ENCODE measurements around the gene CHPT1. TPM values are rescaled to one million over a fixed set of nuclear protein-coding genes. Genes with fewer than 3 reads are reported as not detected.

CHPT1 gene
- total RNA-seq, 1 donor from 2014 or later, result 65.3 TPM

DNA sequence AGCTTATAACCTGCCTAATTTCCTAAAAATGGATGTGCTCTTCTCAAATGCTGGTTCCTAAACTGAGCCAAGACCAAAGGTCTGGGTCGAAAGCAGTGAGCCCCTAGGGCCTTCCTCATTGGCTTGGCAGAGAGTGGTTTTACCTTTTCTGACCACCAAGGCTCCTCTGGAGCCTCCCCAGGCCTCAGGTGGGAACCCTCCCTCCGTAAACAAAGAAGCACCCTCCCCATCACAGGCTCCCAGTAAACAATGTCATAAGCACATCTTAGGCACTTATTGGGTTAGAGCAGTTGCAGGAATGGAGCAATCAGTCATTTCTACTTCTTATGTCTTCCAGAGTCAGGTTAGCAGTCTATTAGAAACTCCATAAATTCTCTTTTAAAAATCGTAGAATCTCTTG lies 6.0 kb downstream of the CHPT1 start:
- Histone ChIP-seq H3K4me3 (no peak overlapping the region), H3K36me3 (no peaks in the 10 kb centered on the region), H3K9me3 (no peaks in the 10 kb centered on the region), H3K4me1 (peaks cover 45% of the 10 kb centered on the region), H3K27ac (no peak overlapping the region), H3K27me3 (ENCODE audit: low read depth) (no peaks in the 10 kb centered on the region)
- ATAC-seq (no peak), DNase-seq (no peak)
- intact Hi-C loops (cut with DNase I), result no loop called here
- TF ChIP-seq, protein P1, sequence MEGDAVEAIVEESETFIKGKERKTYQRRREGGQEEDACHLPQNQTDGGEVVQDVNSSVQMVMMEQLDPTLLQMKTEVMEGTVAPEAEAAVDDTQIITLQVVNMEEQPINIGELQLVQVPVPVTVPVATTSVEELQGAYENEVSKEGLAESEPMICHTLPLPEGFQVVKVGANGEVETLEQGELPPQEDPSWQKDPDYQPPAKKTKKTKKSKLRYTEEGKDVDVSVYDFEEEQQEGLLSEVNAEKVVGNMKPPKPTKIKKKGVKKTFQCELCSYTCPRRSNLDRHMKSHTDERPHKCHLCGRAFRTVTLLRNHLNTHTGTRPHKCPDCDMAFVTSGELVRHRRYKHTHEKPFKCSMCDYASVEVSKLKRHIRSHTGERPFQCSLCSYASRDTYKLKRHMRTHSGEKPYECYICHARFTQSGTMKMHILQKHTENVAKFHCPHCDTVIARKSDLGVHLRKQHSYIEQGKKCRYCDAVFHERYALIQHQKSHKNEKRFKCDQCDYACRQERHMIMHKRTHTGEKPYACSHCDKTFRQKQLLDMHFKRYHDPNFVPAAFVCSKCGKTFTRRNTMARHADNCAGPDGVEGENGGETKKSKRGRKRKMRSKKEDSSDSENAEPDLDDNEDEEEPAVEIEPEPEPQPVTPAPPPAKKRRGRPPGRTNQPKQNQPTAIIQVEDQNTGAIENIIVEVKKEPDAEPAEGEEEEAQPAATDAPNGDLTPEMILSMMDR (IDR thresholded peaks at IDR 0.05), result no peak

DNA sequence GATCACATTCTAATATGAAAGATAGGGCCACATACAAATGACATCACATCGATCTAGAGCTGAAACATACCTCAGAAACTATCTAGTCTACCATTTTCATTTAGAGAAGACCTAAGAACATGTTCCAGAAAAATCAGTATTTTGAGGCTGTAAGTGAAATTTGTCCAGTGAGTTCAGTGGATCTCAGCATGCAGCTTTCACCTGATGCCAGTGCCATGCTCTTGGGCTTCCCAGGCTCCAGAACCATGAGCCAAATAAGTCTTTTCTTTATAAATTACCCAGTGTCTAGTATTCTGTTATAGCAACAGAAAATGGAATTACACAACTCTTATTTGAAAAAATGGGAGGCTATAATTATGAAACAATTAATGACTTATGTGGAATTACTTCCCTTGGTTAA lies 9.0 kb downstream of the CHPT1 start:
- H3K27me3 ChIP-seq (ENCODE audit: low read depth), result no peaks in the 10 kb centered on the region
- H3K27ac ChIP-seq, result no peak overlapping the region
- intact Hi-C loops (cut with DNase I), result no loop called here
- no peaks in the 10 kb centered on the region for H3K9me3 ChIP-seq
- peaks cover 35% of the 10 kb centered on the region for H3K4me1 ChIP-seq
- DNase-seq (no peak), ATAC-seq (no peak)
- no peaks in the 10 kb centered on the region for H3K36me3 ChIP-seq
- H3K4me3 ChIP-seq, result no peak overlapping the region
- TF ChIP-seq, protein P1 (IDR thresholded peaks at IDR 0.05), result no peak

DNA sequence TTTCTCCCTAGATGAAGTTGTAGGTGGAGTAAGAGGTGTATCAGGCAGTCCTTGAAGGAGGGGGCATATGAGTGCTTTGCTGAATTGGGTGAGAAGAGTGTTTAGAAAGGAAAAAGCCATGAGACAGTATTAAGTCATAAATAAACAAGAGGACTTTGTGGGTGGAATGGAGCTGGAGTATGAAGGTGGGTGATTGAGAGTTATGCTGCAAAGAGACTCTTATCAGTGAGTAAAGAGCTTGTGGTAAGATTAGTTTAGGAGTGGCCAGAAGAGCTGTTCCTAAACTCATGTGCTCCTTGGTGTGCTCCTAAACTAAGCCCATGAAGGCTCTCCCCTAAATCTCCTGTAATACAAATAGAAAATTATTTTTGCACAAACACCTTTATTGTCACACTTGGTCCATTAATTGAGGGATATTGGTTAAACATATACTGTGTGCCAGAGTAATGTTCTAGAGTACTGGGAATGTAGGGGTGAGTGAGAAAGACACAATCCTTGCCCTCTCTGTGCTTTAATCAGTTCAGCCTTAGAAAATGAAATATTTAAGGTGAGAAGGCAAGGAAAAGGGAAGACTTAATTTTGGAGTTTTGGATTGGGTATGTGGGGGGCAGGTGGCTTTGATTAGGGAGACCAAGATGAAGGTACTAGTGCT lies 9.8 kb downstream of the CHPT1 start:
- intact Hi-C loops (cut with DNase I), result no loop called here
- peaks cover 27% of the 10 kb centered on the region for H3K4me1 ChIP-seq
- no peaks in the 10 kb centered on the region for H3K36me3 ChIP-seq
- no peak for DNase-seq
- TF ChIP-seq, protein P1 (IDR thresholded peaks at IDR 0.05), result no peak
- no peaks in the 10 kb centered on the region for H3K27me3 ChIP-seq (ENCODE audit: low read depth)
- H3K27ac ChIP-seq, result no peak overlapping the region
- peak; percentile 82 to 91 for ATAC-seq
- H3K9me3 ChIP-seq, result no peaks in the 10 kb centered on the region
- no peak overlapping the region for H3K4me3 ChIP-seq

DNA sequence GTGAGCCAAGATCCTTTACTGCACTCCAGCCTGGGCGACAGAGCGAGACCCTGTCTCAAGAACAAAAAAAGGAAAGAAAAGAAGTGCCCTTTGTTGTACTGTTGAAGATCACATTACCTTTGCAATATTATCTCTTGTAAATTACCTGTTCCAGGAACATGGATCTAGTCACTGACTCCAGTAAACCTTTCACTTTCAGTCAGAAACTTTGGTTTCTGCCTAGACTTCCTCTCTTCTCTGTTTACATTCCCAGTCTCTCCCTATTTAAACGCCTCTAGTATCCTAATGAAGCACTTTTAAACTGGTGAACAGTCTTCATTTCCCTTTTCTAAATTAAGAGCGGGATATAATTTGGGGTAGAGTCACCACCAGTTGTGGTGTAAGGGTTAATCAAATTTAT lies 12.8 kb downstream of the CHPT1 start:
- no peak for ATAC-seq
- no peaks in the 10 kb centered on the region for H3K36me3 ChIP-seq
- no peak overlapping the region for H3K27ac ChIP-seq
- no peak for DNase-seq
- TF ChIP-seq, protein P1 (IDR thresholded peaks at IDR 0.05), result no peak
- no peaks in the 10 kb centered on the region for H3K9me3 ChIP-seq
- peaks cover 27% of the 10 kb centered on the region for H3K4me1 ChIP-seq
- no peaks in the 10 kb centered on the region for H3K27me3 ChIP-seq (ENCODE audit: low read depth)
- H3K4me3 ChIP-seq, result no peak overlapping the region
- intact Hi-C loops (cut with DNase I), result no loop called here

DNA sequence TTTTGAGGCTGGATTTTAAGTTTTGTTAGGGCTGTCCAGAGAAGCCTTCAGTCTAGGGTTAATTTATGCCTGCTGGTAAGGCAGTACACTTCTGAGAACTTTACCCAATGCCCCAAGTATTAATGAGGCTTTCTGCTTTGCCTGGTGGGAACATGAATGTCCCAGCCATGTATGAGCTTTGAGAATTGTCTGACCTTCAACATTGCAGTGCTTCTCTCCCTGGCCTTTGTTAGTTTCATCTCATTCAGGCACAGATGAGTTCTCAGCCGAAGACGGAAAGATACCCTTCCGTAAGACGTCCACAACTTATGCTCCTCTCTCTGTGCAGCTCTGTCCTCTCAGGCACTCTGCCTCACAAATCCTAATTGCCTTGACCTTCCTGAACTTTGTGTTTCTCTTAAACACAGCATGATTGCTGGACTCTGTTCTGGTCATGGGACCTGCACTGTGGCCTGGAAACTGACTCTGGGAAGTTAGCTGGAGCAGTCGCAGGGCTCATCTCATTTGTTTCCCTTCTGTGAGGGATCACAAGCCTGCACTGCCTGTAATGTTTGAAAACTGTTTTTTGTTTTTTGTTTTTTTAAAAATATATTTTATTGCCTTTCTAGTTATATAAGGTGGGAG lies 15.7 kb downstream of the CHPT1 start:
- no peak overlapping the region for H3K27ac ChIP-seq
- peak; percentile 52 to 54 for ATAC-seq
- intact Hi-C loops (cut with DNase I), result no loop called here
- H3K27me3 ChIP-seq (ENCODE audit: low read depth), result no peaks in the 10 kb centered on the region
- H3K4me3 ChIP-seq, result no peak overlapping the region
- H3K36me3 ChIP-seq, result no peaks in the 10 kb centered on the region
- peaks cover 22% of the 10 kb centered on the region for H3K4me1 ChIP-seq
- no peak for DNase-seq
- TF ChIP-seq, protein P1 (IDR thresholded peaks at IDR 0.05), result no peak
- H3K9me3 ChIP-seq, result no peaks in the 10 kb centered on the region

Measured in lower lobe of right lung (tissue), 2 donors.